Transverse colon (tissue), 4 donors: ENCODE results near the gene GOLGA6D.
"Not testable (repeated sequence)": the region's sequence is repeated elsewhere in the genome, so short reads cannot be mapped to it uniquely, and the experiment has no call there.

ENCODE experiments used
- EP300 ChIP-seq: sonication (generic); formaldehyde crosslinking; IDR thresholded peaks from one replicate; pipeline ENCODE4 v1.6.1; 2017; ENCODE audit warnings: antibody characterized with exemption, low read depth
- POLR2A ChIP-seq: fragments of 450-650 bp; IDR thresholded peaks from one replicate; pipeline ENCODE4 v1.6.1; 2016; ENCODE audit warnings: antibody characterized with exemption, mild to moderate bottlenecking, moderate library complexity
- POLR2AphosphoS5 ChIP-seq, 3 donors: sonication (generic); formaldehyde crosslinking; IDR thresholded peaks; one replicate each; pipeline ENCODE4 v1.6.1; 2016; ENCODE audit warnings: antibody characterized with exemption in 3 of 3
- TF ChIP-seq, protein P1 (sequence below), 5 experiments: fragments of 200-600 bp in 3 of 5; fragments of 450-650 bp in 2 of 5; sonication (generic) in 3 of 5; IDR thresholded peaks; 1 replicate in 2 of 5; 2 replicates in 3 of 5; pipeline ENCODE4 v1.5.1; 2016 to 2017; ENCODE audit warnings: antibody characterized with exemption in 5 of 5, inconsistent platforms in 3 of 5, mild to moderate bottlenecking in 2 of 5, moderate library complexity in 1 of 5

DNA sequence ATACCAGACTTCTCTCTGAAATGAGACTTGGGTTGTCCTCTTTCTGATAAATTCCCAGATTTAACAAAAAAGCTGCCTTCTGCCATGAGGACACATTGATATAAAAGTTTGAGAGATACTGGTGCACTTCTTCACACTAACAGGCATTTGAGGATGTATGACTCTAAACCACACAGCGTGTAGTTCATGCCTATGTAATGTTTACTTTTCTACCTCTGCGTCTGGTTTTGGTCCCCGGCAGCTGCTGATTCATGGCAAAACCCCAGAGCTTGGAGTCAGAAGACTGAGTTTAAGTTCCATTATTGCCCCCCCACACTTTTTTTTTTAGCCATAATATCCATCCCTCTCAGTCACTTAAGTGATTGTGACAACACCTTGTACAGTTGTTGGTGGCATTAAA, 1.5 kb downstream of the GOLGA6D start:
- TF ChIP-seq, protein P1, sequence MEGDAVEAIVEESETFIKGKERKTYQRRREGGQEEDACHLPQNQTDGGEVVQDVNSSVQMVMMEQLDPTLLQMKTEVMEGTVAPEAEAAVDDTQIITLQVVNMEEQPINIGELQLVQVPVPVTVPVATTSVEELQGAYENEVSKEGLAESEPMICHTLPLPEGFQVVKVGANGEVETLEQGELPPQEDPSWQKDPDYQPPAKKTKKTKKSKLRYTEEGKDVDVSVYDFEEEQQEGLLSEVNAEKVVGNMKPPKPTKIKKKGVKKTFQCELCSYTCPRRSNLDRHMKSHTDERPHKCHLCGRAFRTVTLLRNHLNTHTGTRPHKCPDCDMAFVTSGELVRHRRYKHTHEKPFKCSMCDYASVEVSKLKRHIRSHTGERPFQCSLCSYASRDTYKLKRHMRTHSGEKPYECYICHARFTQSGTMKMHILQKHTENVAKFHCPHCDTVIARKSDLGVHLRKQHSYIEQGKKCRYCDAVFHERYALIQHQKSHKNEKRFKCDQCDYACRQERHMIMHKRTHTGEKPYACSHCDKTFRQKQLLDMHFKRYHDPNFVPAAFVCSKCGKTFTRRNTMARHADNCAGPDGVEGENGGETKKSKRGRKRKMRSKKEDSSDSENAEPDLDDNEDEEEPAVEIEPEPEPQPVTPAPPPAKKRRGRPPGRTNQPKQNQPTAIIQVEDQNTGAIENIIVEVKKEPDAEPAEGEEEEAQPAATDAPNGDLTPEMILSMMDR (IDR thresholded peaks at IDR 0.05): not testable (repeated sequence)
- not testable (repeated sequence) for TF ChIP-seq POLR2AphosphoS5 (IDR thresholded peaks at IDR 0.05); EP300; POLR2A
